RWPE1 (cell line): Measurements from ENCODE around the gene AP1AR.

Experiments
- CTCF ChIA-PET: fragments of 350-600 bp; sonication (Branson Sonifier 250); formaldehyde crosslinking; extraction: SDS; loops from one replicate; lab custom pipeline; 2021; lab: Yijun Ruan, JAX
- POLR2A ChIA-PET: fragments of 400-600 bp; formaldehyde crosslinking; extraction: SDS; loops from one replicate; lab custom pipeline; 2020; ENCODE audit warnings: antibody characterized with exemption; ENCODE audit not compliant: low non-redundant PET; lab: Yijun Ruan, JAX
- DNase-seq: peaks from one replicate; pipeline ENCODE4 v3.0.0; 2012; ENCODE audit warnings: low spot score
- H3K27ac ChIP-seq: fragments of 450-650 bp; 2 replicates; pipeline ENCODE4 v1.5.1; 2017
- TF ChIP-seq, protein P1 (sequence below): fragments of 450-650 bp; conservative IDR thresholded peaks from 2 replicates; pipeline ENCODE4 v1.5.1; 2017; ENCODE audit warnings: low read depth, mild to moderate bottlenecking

AP1AR gene

DNA sequence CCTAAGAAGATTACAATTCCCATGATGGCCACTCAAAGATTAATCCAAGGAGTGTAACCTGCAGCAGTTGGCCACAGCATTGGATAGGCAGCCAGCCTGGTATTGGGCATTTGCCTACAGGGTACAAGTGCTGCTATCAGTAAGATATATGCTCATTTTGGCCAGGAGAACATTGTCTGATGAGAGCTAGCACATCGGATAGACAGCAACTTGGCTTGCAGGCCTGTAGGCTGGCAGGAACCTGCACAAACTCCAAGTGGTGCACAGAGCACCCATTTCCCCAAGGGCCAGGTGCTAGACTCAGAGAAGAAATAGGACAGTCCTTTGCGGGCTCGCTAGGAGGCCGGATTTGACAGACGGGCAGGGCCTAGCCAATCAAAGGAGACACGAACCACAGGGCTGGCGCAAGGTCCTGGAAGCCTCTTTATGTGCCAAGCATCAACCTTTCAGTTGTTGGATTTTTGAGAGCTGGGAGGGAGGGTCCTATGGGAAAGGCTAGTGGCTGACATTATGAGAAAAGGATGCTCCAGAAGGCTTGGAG, 11.7 kb upstream of the AP1AR start:
- no peak overlapping the region for H3K27ac ChIP-seq
- CTCF ChIA-PET, result interaction anchor here (1.1 kb wide), 1 partner anchor 121 kb away, joined by 3 read pairs; no protein-coding TSS in a partner anchor
- TF ChIP-seq, protein P1, sequence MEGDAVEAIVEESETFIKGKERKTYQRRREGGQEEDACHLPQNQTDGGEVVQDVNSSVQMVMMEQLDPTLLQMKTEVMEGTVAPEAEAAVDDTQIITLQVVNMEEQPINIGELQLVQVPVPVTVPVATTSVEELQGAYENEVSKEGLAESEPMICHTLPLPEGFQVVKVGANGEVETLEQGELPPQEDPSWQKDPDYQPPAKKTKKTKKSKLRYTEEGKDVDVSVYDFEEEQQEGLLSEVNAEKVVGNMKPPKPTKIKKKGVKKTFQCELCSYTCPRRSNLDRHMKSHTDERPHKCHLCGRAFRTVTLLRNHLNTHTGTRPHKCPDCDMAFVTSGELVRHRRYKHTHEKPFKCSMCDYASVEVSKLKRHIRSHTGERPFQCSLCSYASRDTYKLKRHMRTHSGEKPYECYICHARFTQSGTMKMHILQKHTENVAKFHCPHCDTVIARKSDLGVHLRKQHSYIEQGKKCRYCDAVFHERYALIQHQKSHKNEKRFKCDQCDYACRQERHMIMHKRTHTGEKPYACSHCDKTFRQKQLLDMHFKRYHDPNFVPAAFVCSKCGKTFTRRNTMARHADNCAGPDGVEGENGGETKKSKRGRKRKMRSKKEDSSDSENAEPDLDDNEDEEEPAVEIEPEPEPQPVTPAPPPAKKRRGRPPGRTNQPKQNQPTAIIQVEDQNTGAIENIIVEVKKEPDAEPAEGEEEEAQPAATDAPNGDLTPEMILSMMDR, result no peak
- POLR2A ChIA-PET, result no interaction called here
- no peak for DNase-seq

DNA sequence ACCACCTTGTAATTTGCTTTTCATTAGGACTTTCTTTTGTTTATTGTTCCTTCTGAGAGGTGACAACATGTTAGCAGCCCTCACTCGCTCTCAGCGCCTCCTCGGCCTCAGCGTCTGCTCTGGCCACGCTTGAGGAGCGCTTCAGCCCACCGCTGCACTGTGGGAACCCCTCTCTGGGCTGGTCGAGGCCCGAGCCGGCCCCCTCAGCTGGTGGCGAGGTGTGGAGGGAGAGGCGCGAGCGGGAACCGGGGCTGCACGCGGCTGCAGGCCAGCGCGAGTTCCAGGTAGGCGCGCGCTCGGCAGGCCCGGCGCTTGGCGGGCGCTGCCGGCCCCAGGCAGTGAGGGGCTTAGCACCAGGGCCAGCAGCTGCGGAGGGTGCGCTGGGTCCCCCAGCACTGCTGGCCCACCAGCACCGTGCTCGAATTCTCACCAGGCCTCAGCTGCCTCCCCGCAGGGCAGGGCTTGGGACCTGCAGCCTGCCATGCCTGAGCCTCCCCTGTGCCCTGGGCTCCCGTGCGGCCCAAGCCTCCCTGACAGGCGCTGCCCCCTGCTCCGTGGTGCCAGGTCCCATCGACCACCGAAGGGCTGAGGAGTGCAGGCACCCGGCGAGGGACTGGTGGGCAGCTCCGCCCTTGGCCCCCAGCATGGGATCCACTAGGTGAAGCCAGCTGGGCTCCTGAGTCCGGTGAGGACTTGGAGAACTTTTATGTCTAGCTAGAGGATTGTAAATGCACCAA, 9.2 kb upstream of the AP1AR start:
- ChIA-PET CTCF (no interaction called here), POLR2A (no interaction called here)
- TF ChIP-seq, protein P1, result no peak
- DNase-seq, result no peak
- no peak overlapping the region for H3K27ac ChIP-seq

DNA sequence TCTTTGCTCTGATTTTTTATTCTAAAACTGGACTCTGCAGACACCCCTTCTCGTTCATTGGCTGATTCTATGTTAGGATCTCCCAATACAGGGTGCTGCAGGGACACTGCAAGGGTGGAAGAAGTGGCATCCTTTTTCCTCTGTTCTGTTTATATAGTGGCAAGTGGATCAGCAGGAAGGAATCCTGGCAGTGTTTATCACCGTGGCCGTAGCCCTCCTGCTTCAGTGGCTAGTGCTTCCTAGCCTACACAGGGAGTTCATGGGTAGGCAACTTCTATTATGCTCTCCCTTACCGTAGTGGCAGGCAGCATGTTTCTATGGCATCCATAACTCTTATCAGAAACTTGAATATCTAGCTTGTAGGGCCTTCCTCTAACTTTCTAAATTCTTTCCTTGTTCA, 6.4 kb upstream of the AP1AR start:
- TF ChIP-seq, protein P1, result no peak
- ChIA-PET POLR2A (no interaction called here), CTCF (interaction anchor here (0.6 kb wide), 1 partner anchor 43 kb away, joined by 3 read pairs; no protein-coding TSS in a partner anchor)
- DNase-seq, result no peak
- no peak overlapping the region for H3K27ac ChIP-seq

DNA sequence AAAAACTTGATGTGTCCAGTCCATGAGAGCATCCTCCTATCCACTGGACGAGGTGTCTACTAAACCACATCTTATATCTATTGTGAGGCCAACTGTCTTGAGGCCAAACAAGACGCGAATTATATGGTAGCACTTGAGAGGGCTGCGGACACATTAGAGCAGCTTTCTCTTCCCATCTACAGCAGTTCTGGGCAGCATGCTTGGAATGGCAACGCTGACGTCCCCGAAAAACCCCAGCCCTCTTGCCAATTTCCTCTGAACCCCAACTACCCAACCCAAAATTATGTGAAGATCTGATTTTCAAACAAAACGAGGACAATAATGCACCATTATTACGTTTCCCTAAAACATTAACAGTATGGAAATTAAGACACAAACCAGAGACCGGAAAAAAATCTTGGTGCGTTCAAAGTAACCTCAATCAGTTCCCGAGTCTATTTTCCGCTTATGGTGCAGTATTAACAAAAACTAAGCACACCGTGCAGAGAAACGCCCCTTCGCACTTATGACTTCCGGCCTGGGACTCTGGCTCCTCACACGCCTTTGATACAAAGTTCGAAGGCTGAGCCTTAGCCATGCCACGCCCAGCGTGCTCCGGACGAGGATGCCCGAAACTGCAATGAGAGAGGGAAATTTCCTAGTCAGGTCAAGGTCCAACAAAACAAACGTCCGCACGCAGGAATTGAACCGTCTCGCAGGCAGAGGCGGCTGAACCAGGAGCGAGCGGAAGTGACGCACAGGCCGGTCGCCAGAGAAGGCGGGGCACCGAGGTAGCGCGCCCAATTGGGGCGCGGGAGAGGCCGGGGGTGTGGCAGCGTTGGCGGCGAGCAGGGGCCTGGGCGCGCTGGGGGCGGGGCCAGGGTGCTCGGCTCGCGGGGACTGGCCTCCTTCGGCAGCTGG, 458 bp upstream of the AP1AR start:
- CTCF ChIA-PET, result no interaction called here
- peak overlapping the region; percentile 96 for H3K27ac ChIP-seq
- DNase-seq, result peak; percentile 96
- TF ChIP-seq, protein P1, result no peak
- POLR2A ChIA-PET, result interaction anchor here (0.8 to 1.0 kb wide), 2 partner anchors 57 to 133 kb away, joined by 3 read pairs; no protein-coding TSS in a partner anchor

DNA sequence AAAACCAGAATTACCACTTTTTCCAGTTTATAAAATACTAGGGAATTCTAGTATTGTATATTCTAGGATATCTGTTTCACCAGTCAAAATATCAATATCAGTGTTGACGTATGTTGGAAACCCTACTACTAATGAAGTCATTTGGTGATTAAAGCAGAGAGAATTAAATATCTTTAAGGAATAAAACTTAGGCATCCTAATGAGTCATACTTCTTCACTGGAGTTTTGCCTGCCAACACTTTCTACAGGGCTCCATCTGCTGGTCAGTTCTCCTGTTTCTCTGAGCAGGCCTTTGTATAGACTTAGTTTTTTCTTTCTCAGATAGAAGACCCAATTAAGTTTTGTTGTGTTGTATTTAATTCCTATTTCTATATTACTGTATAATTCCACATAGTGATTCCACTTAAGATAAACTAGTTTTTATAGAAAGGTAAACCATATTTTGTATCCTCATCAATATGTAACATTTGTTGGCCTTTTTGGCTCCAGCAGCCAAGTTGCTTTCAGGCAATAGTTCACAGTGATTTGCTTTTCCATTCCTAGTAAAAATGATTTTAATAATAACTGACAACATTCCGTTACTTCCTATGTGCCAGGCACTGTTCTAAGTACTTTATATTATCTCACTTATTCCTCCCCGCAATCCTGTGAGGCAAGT, 3.5 kb downstream of the AP1AR start:
- peak; percentile 72 for DNase-seq
- TF ChIP-seq, protein P1, result peak; percentile 86
- H3K27ac ChIP-seq, result no peak overlapping the region
- ChIA-PET CTCF (interaction anchor here (0.8 to 1.4 kb wide), 3 partner anchors 21 to 135 kb away, joined by 3 to 7 read pairs (median 6); no protein-coding TSS in a partner anchor), POLR2A (no interaction called here)
